ENCODE data around the gene CARTPT. TPM values are rescaled to one million over a fixed set of nuclear protein-coding genes. Genes with fewer than 3 reads are reported as not detected.

The CARTPT gene
- polyA plus RNA-seq, 1 experiment: not detected

DNA sequence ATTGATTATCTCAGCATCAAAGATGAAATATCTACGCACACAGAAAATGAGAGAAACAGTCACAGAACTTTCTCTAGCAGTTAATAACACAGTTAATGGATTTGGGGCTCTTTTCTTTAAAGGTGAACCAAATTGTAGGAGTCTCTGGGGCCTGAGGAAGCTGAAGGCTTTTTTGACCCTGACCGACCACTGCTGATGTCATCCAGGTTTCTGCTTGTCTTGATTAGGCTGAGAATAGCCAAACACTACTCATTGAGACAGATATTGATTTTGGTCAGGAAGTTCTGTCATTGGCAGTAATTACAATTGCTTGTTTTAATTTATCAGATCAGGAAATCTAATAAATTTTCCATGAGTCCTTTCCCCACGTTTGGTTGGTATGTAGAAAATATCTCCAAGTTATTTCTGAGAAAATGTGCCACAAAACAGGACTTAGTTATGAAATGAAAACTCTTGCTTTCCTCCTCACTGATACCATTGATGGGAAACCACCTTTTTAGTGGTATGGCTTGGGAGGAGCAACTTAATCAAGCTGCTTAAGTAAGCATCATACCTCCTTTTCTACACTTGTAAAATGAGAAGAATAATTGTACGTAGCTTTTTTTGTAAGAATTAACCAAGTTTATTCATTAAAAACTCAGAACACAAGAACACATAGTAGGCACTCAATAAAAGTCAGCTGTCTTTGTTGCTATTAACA, 19.7 kb downstream of the CARTPT start:
- Histone ChIP-seq H3K4me3 (ENCODE audit: low read depth, low read length) (no peak overlapping the region), H3K27ac (ENCODE audit: low read depth, low read length) (no peak overlapping the region), H3K9me3 (ENCODE audit: control insufficient read depth, insufficient read depth, low read length) (no peaks in the 10 kb centered on the region), H3K27me3 (ENCODE audit: control insufficient read depth, insufficient read depth, low read length) (peaks cover 7% of the 10 kb centered on the region)
- ChIA-PET CTCF (no interaction called here), POLR2A (no interaction called here)
- no peak for DNase-seq (ENCODE audit: low read depth, low spot score)
- TF ChIP-seq, protein P1, sequence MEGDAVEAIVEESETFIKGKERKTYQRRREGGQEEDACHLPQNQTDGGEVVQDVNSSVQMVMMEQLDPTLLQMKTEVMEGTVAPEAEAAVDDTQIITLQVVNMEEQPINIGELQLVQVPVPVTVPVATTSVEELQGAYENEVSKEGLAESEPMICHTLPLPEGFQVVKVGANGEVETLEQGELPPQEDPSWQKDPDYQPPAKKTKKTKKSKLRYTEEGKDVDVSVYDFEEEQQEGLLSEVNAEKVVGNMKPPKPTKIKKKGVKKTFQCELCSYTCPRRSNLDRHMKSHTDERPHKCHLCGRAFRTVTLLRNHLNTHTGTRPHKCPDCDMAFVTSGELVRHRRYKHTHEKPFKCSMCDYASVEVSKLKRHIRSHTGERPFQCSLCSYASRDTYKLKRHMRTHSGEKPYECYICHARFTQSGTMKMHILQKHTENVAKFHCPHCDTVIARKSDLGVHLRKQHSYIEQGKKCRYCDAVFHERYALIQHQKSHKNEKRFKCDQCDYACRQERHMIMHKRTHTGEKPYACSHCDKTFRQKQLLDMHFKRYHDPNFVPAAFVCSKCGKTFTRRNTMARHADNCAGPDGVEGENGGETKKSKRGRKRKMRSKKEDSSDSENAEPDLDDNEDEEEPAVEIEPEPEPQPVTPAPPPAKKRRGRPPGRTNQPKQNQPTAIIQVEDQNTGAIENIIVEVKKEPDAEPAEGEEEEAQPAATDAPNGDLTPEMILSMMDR (IDR thresholded peaks at IDR 0.05; ENCODE audit: low read depth, low read length): no peak

GRCh38 chr5:71740015-71740753, 21.1 kb downstream of the CARTPT start:
- TF ChIP-seq, protein P1 (IDR thresholded peaks at IDR 0.05; ENCODE audit: low read depth, low read length): no peak
- no peak overlapping the region for H3K27ac ChIP-seq (ENCODE audit: low read depth, low read length)
- ChIA-PET CTCF (interaction anchor here (0.7 kb wide), 1 partner anchor 100 kb away, joined by 5 read pairs; no protein-coding TSS in a partner anchor), POLR2A (no interaction called here)
- no peaks in the 10 kb centered on the region for H3K9me3 ChIP-seq (ENCODE audit: control insufficient read depth, insufficient read depth, low read length)
- no peak overlapping the region for H3K4me3 ChIP-seq (ENCODE audit: low read depth, low read length)
- peaks cover 7% of the 10 kb centered on the region for H3K27me3 ChIP-seq (ENCODE audit: control insufficient read depth, insufficient read depth, low read length)
- DNase-seq (ENCODE audit: low read depth, low spot score): no peak

- no peak overlapping the region for H3K27ac ChIP-seq (ENCODE audit: low read depth, low read length)
- TF ChIP-seq, protein P1 (IDR thresholded peaks at IDR 0.05; ENCODE audit: low read depth, low read length): no peak
- no peaks in the 10 kb centered on the region for H3K9me3 ChIP-seq (ENCODE audit: control insufficient read depth, insufficient read depth, low read length)
- peaks cover 6% of the 10 kb centered on the region for H3K27me3 ChIP-seq (ENCODE audit: control insufficient read depth, insufficient read depth, low read length)
- CTCF ChIA-PET: interaction anchor here (0.6 to 1.8 kb wide), 2 partner anchors 14 to 128 kb away, joined by 3 to 6 read pairs; no protein-coding TSS in a partner anchor
- POLR2A ChIA-PET: no interaction called here
- no peak overlapping the region for H3K4me3 ChIP-seq (ENCODE audit: low read depth, low read length)
- DNase-seq (ENCODE audit: low read depth, low spot score): no peak
Observed at GRCh38 chr5:71743155-71743554, 24.1 kb downstream of the CARTPT start.

DNA sequence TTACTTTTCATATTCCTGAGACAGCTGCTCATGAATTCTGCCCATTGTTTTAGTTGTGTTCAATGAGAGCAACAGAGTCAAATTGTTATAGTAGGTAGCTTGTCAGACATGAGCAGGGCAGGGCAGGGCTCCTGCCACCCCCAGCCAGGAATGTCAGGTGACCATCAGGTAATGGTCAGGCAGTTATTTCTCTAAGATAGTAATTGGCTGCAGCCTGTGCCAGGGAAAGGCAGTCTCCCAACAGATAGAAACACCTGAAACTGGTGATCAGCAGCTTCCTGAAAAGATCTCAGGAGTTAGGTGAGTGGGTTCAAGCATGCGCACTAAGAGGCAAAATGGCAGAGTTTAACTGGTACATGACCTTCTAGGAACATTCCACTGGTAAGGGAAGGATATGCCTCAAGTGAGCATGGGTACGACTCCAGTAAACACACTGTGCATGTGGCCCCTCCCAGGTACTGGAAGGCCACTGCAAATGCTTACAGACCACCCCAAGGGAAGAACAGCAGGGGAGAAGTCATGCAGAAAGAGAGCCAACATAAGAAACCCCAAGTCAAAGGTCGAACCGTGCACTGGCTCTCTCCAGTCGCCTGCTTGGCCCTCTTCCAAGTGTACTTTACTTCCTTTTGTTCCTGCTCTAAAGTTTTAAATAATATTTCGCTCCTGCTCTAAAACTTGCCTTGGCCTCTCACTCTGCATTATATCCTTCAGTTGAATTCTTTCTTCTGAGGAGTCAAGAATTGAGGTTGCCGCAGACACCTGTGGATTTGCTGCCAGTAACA, 25.1 kb downstream of the CARTPT start:
- H3K9me3 ChIP-seq (ENCODE audit: control insufficient read depth, insufficient read depth, low read length): no peaks in the 10 kb centered on the region
- ChIA-PET POLR2A (no interaction called here), CTCF (interaction anchor here (1.8 kb wide), 1 partner anchor 13 kb away, joined by 6 read pairs; no protein-coding TSS in a partner anchor)
- no peak overlapping the region for H3K4me3 ChIP-seq (ENCODE audit: low read depth, low read length)
- H3K27ac ChIP-seq (ENCODE audit: low read depth, low read length): no peak overlapping the region
- DNase-seq (ENCODE audit: low read depth, low spot score): no peak
- TF ChIP-seq, protein P1 (IDR thresholded peaks at IDR 0.05; ENCODE audit: low read depth, low read length): no peak
- peaks cover 3% of the 10 kb centered on the region for H3K27me3 ChIP-seq (ENCODE audit: control insufficient read depth, insufficient read depth, low read length)
